Choroid plexus epithelial cell (primary cell): ENCODE measurements around the gene TBC1D21.

Experiments used
- DNase-seq: peaks from one replicate; pipeline ENCODE4 v3.0.0-alpha.2; 2010; ENCODE audit warnings: low read depth
- H3K4me3 ChIP-seq: 2 replicates; pipeline ENCODE4 v1.5.1; 2011; ENCODE audit warnings: low read depth, mild to moderate bottlenecking, control low read depth, low read length, moderate library complexity
- TF ChIP-seq, protein P1 (sequence below): conservative IDR thresholded peaks from 2 replicates; pipeline ENCODE4 v1.5.1; 2011; ENCODE audit warnings: low read depth, mild to moderate bottlenecking, control low read depth, inconsistent platforms, low read length, moderate library complexity

TBC1D21 gene

DNA sequence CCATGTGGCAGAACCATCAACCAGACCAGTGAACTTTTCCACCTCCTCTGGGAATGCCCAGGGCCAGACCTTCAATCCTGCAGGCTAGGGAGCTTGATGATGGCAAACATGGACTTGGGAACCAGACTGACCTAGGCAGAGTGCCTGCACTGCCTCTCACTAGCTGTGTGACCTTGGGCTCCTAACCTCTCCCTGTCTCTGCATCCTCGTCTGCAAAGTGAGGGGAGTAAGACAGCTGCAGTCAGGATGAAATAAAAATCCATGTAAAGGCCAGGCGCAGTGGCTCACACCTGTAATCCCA lies 35.4 kb downstream of the TBC1D21 start:
- H3K4me3 ChIP-seq, result no peak overlapping the region
- TF ChIP-seq, protein P1, sequence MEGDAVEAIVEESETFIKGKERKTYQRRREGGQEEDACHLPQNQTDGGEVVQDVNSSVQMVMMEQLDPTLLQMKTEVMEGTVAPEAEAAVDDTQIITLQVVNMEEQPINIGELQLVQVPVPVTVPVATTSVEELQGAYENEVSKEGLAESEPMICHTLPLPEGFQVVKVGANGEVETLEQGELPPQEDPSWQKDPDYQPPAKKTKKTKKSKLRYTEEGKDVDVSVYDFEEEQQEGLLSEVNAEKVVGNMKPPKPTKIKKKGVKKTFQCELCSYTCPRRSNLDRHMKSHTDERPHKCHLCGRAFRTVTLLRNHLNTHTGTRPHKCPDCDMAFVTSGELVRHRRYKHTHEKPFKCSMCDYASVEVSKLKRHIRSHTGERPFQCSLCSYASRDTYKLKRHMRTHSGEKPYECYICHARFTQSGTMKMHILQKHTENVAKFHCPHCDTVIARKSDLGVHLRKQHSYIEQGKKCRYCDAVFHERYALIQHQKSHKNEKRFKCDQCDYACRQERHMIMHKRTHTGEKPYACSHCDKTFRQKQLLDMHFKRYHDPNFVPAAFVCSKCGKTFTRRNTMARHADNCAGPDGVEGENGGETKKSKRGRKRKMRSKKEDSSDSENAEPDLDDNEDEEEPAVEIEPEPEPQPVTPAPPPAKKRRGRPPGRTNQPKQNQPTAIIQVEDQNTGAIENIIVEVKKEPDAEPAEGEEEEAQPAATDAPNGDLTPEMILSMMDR, result no peak
- no peak for DNase-seq

DNA sequence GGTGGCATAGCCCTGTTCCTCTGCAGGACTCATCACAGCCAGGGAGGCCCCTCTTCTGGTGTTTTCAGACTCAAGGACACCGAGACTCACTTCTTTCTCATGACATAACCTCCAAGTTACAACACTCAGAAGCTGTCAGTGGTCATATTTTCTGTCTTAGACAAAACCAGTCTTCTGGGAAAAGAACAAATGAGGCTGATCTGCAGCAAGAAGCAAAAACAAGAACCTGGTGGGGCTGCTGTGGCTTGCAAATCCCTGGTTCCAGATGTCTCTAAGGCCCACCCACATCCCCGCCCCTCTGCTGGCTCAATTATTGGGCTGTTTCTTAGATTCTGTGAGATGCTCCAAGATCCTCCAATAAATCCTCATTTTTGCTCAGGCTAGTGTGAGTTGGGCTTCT lies 36.3 kb downstream of the TBC1D21 start:
- DNase-seq, result no peak
- TF ChIP-seq, protein P1, result no peak

DNA sequence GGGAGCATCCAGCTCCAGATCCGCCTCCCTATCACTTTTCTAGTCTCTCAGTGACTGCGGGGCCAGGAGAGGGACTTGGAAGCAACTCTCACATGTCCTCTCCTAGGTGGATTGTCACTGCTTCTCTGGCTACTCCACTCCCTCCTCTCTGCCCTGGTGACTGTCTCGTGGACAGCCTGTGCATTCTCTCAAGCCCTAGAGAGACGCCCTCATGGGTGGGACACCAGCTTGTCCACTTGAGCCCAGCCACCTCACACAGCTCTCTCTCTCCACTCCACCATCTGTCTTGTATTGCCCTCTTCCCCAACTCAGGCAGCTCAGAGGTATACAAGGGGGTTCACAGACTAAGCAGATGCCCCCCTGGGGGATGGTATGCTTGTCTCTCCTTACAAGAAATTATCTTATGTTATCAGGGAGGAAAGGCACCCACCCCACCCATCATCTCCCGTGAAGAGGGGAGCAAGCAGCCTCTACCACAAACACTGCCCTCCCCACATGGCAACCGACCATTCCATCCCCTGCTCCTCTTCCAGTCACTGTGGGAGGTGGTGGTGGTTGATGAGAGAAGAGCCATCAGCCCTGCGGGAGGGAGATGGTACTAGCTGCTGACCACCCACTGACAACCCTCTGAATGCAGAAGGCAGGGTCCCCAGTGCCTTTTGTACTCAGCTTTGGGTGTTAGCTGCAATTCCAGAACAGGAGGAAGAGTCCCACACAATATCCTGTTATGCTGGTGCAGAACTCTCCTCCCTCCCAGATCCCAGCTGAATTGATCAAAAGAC lies 37.3 kb downstream of the TBC1D21 start:
- TF ChIP-seq, protein P1, result no peak
- DNase-seq, result no peak
- H3K4me3 ChIP-seq, result no peak overlapping the region

More for the DNA sequence above, 36.3 kb downstream of the TBC1D21 start:
- H3K4me3 ChIP-seq, result no peak overlapping the region

DNA sequence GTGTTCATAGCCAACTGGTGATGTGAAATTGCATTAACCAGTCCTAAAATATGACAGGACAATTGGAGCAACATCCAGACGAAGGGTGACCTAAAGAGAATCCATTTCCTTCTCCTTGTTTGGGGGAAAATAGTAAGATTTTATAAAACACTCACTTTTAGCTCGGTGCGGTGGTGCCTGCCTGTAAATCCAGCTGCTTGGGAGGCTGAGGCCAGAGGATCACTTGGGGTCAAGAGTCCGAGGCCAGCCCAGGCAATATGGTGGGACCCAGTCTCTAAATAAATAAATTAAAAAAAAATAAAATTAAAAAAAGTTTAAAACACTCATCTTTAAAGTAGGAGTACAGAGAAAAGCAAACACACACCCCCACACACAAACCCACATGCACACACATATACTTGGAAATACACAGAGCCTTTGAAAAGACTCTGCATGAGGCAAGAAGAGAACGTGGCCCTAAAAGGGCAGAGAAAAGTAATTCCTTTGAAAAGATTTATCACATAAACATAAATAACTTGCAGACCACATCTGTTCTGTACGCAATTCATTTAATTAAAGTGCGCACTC lies 38.7 kb downstream of the TBC1D21 start:
- TF ChIP-seq, protein P1, result no peak
- no peak for DNase-seq
- H3K4me3 ChIP-seq, result no peak overlapping the region

DNA sequence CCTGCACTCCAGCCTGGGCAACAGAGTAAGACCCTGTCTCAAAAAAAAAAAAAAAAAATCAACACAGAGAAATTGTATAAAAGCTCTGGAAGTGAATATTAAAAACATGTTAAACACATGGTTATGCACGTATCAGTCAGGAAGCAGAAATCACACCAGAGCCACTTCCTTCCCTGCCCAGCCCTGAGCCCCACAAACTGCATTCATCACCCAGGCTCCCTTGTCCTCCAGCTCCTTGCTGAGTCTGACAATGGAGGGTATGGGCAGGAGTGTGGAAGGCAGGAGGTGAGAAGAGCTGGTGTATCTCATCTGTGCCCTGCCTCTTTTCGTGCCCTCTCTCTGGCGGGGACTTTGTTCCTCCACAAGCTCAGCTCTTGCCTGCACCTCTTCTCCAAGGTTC lies 40.8 kb downstream of the TBC1D21 start:
- DNase-seq, result no peak
- H3K4me3 ChIP-seq, result no peak overlapping the region
- TF ChIP-seq, protein P1, result no peak

DNA sequence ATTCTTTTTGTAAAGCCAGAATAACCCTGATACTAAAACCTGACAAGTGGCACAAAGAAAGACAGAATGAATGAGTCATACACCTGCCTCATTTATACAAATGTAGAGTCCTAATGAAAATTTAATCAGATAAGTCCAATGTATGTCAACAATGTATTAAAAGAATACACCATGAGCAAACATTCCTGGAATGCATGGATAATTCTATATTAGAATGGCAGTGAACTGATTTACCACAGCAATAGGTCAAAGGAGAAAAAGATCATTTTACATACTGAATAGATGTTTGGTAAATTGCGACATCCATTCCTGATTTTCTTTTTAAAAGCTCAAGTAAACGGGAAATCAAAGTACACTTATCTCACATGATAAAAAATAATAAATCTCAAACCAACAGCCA lies 41.7 kb downstream of the TBC1D21 start:
- no peak for DNase-seq
- no peak overlapping the region for H3K4me3 ChIP-seq
- TF ChIP-seq, protein P1, result no peak

DNA sequence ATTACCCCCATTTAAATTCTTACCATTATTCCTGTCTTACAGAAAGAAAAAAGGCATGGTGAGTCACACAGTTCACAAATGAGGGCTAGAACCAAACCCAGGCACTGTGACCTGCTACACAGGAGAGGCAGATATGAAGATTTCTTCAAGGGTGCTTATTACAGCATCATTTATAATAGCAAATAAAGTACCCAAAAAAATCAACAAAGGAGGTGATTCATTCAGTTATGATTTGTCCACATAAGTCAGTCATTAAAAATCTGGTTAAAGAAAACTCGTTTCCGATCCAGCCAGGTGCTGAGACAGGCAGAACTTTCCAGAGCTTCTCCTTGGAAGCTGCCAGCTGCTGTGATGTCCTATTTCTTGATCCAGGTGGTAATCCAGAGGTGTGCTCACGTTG lies 45.4 kb downstream of the TBC1D21 start:
- TF ChIP-seq, protein P1, result no peak
- DNase-seq, result no peak
- no peak overlapping the region for H3K4me3 ChIP-seq
